ENCODE results near the gene CNDP2. TPM values are rescaled to one million over a fixed set of nuclear protein-coding genes. Genes with fewer than 3 reads are reported as not detected.

CNDP2 gene
- total RNA-seq, 6 experiments from 2014 or later = 178 to 367 (median 230) TPM

DNA sequence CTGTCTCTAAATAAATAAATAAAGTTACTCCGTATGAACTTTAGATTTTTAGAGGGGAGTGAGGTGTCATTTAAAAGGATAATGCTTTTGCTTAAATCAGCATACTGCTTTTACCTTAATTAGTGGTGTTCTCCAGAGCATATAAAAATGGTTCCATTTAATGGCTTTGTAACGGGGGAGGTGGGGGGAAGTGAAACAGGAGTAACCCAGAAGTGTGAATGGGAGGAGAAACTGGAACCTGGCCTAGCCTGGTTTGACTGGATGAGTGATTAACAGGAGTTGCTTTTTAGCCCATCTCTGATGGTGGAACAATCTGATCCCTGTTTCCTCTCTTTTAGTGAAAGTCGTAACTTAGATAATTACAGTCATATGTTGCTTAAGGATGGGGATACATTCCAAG is 1.6 kb downstream of the CNDP2 start:
- TF ChIP-seq POLR2A (IDR thresholded peaks at IDR 0.05) = no peak
- TF ChIP-seq, protein P1, sequence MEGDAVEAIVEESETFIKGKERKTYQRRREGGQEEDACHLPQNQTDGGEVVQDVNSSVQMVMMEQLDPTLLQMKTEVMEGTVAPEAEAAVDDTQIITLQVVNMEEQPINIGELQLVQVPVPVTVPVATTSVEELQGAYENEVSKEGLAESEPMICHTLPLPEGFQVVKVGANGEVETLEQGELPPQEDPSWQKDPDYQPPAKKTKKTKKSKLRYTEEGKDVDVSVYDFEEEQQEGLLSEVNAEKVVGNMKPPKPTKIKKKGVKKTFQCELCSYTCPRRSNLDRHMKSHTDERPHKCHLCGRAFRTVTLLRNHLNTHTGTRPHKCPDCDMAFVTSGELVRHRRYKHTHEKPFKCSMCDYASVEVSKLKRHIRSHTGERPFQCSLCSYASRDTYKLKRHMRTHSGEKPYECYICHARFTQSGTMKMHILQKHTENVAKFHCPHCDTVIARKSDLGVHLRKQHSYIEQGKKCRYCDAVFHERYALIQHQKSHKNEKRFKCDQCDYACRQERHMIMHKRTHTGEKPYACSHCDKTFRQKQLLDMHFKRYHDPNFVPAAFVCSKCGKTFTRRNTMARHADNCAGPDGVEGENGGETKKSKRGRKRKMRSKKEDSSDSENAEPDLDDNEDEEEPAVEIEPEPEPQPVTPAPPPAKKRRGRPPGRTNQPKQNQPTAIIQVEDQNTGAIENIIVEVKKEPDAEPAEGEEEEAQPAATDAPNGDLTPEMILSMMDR (IDR thresholded peaks at IDR 0.05) = no peak
- WGBS (ENCODE audit: insufficient coverage, low coverage, low lambda C conversion rate, missing lambda C conversion rate) = 13% methylated on average over 3 of the region's 3 CpGs
- intact Hi-C loops (cut with DNase I) = no loop called here
- peak in 1 of 3 donors; percentile 55 for DNase-seq
- Histone ChIP-seq H3K27me3 (no peaks in the 10 kb centered on the region), H3K36me3 (peaks cover 0 to 14% (median 7%) of the 10 kb centered on the region in 4 donors), H3K9me3 (no peaks in the 10 kb centered on the region), H3K27ac (peak overlapping the region; percentile 91 to 96 (median 92)), H3K4me1 (peaks cover 0 to 54% (median 22%) of the 10 kb centered on the region in 4 donors), H3K4me3 (no peak overlapping the region)
- ATAC-seq = no peak

DNA sequence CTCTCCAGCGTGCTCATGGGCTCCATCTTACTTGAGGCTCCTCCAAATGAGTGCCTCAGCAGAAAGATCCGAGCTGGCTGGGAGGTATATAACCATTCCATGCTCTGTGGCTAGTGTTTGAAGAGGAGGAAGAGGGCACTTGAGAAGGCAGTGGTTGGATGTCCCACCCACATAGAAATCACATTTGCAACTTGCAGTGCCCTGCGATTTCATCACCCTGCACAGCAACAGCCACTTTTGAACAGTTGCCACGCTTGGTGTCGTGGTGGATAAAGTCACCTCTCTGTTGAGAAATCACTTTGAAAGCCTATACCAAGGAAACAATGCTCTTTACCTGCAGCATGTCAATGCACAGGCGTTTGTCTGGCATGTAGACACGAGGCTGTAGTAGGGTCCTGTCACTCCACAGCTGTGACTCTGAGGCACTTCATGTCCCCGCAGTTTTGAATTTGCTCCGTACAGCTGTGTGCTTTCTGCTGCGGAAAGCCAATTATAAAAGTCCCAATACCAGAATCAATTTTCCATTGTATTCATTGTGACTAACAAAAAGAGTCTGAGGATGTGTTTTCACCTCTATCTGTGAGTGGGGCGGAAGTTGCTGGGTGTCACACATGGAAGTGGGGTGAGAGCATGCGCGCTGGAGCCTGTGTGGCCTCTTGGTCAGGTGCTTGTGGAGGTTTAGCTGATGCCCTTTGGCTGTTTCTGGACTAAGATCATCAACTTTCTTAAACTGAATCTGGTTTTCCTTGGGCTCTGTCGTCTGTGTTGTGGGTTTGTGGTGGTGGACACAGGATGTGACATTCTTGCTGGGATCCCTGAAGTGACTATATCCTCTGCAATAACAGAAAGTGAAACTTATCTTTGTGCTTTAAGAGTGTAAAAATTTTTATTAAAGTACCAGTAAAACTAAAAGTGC is 2.8 kb downstream of the CNDP2 start:
- peak overlapping the region; percentile 91 to 96 (median 92) for H3K27ac ChIP-seq
- 32% methylated on average over 13 of the region's 14 CpGs for WGBS (ENCODE audit: insufficient coverage, low coverage, low lambda C conversion rate, missing lambda C conversion rate)
- peak; percentile 76 to 88 (median 85) for DNase-seq
- ATAC-seq = peak; percentile 0 to 43 (median 12)
- peak overlapping the region; percentile 12 to 30 (median 19) for H3K4me3 ChIP-seq
- H3K4me1 ChIP-seq = peaks cover 0 to 54% (median 22%) of the 10 kb centered on the region in 4 donors
- no peak for TF ChIP-seq POLR2A (IDR thresholded peaks at IDR 0.05)
- TF ChIP-seq, protein P1 (IDR thresholded peaks at IDR 0.05) = no peak
- intact Hi-C loops (cut with DNase I) = no loop called here
- peaks cover 3 to 22% (median 15%) of the 10 kb centered on the region in 4 donors for H3K36me3 ChIP-seq
- H3K27me3 ChIP-seq = no peaks in the 10 kb centered on the region
- H3K9me3 ChIP-seq = no peaks in the 10 kb centered on the region

DNA sequence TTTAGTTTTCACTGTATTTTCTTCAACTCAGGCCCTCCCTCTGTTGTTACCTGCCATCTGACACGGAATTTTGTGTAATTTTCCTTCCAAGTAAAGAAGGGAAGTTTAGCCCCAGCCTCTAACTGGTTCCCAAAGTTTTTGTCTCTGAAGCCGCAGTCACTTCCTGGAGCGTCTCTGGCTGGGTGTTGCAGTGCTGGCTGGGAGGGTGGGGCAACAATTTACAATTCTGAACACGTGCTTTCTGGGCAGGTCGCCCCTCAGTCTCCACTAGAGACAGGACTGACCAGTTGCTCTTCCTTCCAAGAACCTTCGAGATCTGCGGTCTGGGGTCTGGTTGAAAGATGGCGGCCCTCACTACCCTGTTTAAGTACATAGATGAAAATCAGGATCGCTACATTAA is 3.5 kb downstream of the CNDP2 start:
- Histone ChIP-seq H3K36me3 (peaks cover 8 to 26% (median 18%) of the 10 kb centered on the region in 4 donors), H3K4me1 (peaks cover 0 to 54% (median 22%) of the 10 kb centered on the region in 4 donors), H3K4me3 (peak overlapping the region; percentile 12 to 30 (median 19)), H3K9me3 (no peaks in the 10 kb centered on the region), H3K27me3 (no peaks in the 10 kb centered on the region), H3K27ac (peak overlapping the region; percentile 91 to 96 (median 92))
- TF ChIP-seq, protein P1 (IDR thresholded peaks at IDR 0.05) = no peak
- TF ChIP-seq POLR2A (IDR thresholded peaks at IDR 0.05) = peak; percentile 78
- 23% methylated on average over 9 of the region's 9 CpGs for WGBS (ENCODE audit: insufficient coverage, low coverage, low lambda C conversion rate, missing lambda C conversion rate)
- intact Hi-C loops (cut with DNase I) = no loop called here
- peak; percentile 80 to 92 (median 91) for DNase-seq
- ATAC-seq = peak; percentile 4 to 53 (median 25)

DNA sequence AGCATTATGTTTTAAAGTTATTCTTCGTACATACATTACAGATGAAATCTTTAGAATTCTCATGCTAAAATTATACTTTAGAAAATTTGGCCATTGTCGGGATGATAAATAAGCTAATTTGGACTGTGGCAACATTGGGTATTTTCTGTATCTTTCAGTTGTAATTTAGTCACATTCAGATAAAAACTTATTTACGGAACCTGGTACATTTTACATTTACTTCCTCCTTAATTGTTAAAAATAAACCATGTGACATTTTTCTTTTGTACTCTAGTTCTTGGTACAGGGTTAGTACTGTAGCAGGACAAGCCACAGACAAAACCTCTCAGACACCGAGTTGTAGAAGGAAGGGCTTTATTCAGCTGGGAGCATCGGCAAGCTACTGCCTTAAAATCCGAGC is 4.2 kb downstream of the CNDP2 start:
- WGBS (ENCODE audit: insufficient coverage, low coverage, low lambda C conversion rate, missing lambda C conversion rate) = 28% methylated on average over 6 of the region's 6 CpGs
- Histone ChIP-seq H3K9me3 (no peaks in the 10 kb centered on the region), H3K27ac (peak overlapping the region; percentile 91 to 96 (median 92)), H3K4me1 (peaks cover 0 to 54% (median 22%) of the 10 kb centered on the region in 4 donors), H3K4me3 (peak overlapping the region; percentile 12 to 30 (median 19)), H3K27me3 (no peaks in the 10 kb centered on the region), H3K36me3 (peaks cover 11 to 26% (median 19%) of the 10 kb centered on the region in 4 donors)
- intact Hi-C loops (cut with DNase I) = no loop called here
- DNase-seq = no peak
- no peak for ATAC-seq
- TF ChIP-seq, protein P1 (IDR thresholded peaks at IDR 0.05) = no peak
- TF ChIP-seq POLR2A (IDR thresholded peaks at IDR 0.05) = no peak
